HEK293 (cell line): Measurements from ENCODE around the gene IGSF21.

ENCODE experiments used
- CTCF ChIP-seq: fragments of 450-650 bp; formaldehyde crosslinking; IDR thresholded peaks from 2 replicates; pipeline ENCODE4 v1.5.1; 2016; ENCODE audit warnings: missing biosample characterization, missing genetic modification characterization
- HOXC10 ChIP-seq: sonication (generic); formaldehyde crosslinking; IDR thresholded peaks from 2 replicates; pipeline ENCODE4 v1.8.1; 2023; ENCODE audit warnings: mild to moderate bottlenecking, missing genetic modification reagents
- MZF1 ChIP-seq: fragments of 450-650 bp; formaldehyde crosslinking; IDR thresholded peaks from 2 replicates; pipeline ENCODE4 v1.5.1; 2017; ENCODE audit warnings: missing biosample characterization, missing genetic modification characterization, borderline replicate concordance
- PATZ1 ChIP-seq: fragments of 450-650 bp; formaldehyde crosslinking; IDR thresholded peaks from 2 replicates; pipeline ENCODE4 v1.5.1; 2016; ENCODE audit warnings: missing biosample characterization, missing genetic modification characterization
- REST ChIP-seq: fragments of 450-650 bp; formaldehyde crosslinking; IDR thresholded peaks from 2 replicates; pipeline ENCODE4 v1.5.1; 2016; ENCODE audit warnings: missing biosample characterization, missing genetic modification characterization
- SCRT2 ChIP-seq: fragments of 450-650 bp; formaldehyde crosslinking; IDR thresholded peaks from 2 replicates; pipeline ENCODE4 v1.5.1; 2016; ENCODE audit warnings: missing biosample characterization, missing genetic modification characterization
- TCF7L2 ChIP-seq: IDR thresholded peaks from 2 replicates; pipeline ENCODE4 v1.6.1; 2011; ENCODE audit warnings: low read depth, mild to moderate bottlenecking, inconsistent platforms, low read length, moderate library complexity, borderline replicate concordance
- ZBTB26 ChIP-seq: fragments of 450-650 bp; formaldehyde crosslinking; optimal IDR thresholded peaks from 2 replicates; pipeline ENCODE3; 2016; ENCODE audit warnings: missing biosample characterization, mild to moderate bottlenecking, missing genetic modification characterization
- ZNF121 ChIP-seq: fragments of 450-650 bp; formaldehyde crosslinking; IDR thresholded peaks from 2 replicates; pipeline ENCODE4 v1.5.1; 2016; ENCODE audit warnings: missing biosample characterization, missing genetic modification characterization
- ZNF513 ChIP-seq: fragments of 450-650 bp; IDR thresholded peaks from 2 replicates; pipeline ENCODE4 v1.5.1; 2018; ENCODE audit warnings: missing biosample characterization, missing genetic modification characterization
- ZNF776 ChIP-seq: fragments of 450-650 bp; formaldehyde crosslinking; IDR thresholded peaks from 2 replicates; pipeline ENCODE4 v1.5.0; 2017; ENCODE audit warnings: missing biosample characterization, missing genetic modification characterization, borderline replicate concordance
- ZNF777 ChIP-seq: fragments of 450-650 bp; formaldehyde crosslinking; IDR thresholded peaks from 2 replicates; pipeline ENCODE4 v1.5.1; 2017; ENCODE audit warnings: missing biosample characterization, missing genetic modification characterization, borderline replicate concordance
- ZNF830 ChIP-seq: fragments of 450-650 bp; IDR thresholded peaks from 2 replicates; pipeline ENCODE4 v1.5.0; 2018; ENCODE audit warnings: missing biosample characterization, missing genetic modification characterization, low read depth, mild to moderate bottlenecking, moderate library complexity
- ZSCAN23 ChIP-seq: fragments of 450-650 bp; formaldehyde crosslinking; IDR thresholded peaks from 2 replicates; pipeline ENCODE4 v1.5.1; 2016; ENCODE audit warnings: missing biosample characterization, missing genetic modification characterization

- no peak for TF ChIP-seq ZNF830
- no peak for TF ChIP-seq MZF1 (tag by site-specific recombination)
- TF ChIP-seq CTCF (tag by site-specific recombination): no peak
- TF ChIP-seq ZSCAN23 (tag by site-specific recombination): no peak
- no peak for TF ChIP-seq ZNF121 (tag by site-specific recombination)
- no peak for TF ChIP-seq TCF7L2
- TF ChIP-seq HOXC10 (CRISPR knock-in tag): no peak
- no peak for TF ChIP-seq ZNF776
- TF ChIP-seq ZNF513 (tag by site-specific recombination): no peak
- no peak for TF ChIP-seq SCRT2 (tag by site-specific recombination)
- TF ChIP-seq ZNF777 (tag by site-specific recombination): no peak
- no peak for TF ChIP-seq PATZ1 (tag by site-specific recombination)
- no peak for TF ChIP-seq ZBTB26 (tag by site-specific recombination)
- no peak for TF ChIP-seq REST
Observed at GRCh38 chr1:18166929-18167328, 59.3 kb downstream of the IGSF21 start.
